ENCODE results near the gene DLGAP1.
A peak's percentile ranks its signal among the peaks of the same experiment; 100 is the strongest.

DLGAP1 gene

GRCh38 chr18:3596637-3597384 lies 858.3 kb downstream of the DLGAP1 start:
- peak overlapping the region; percentile 42 for H3K4me3 ChIP-seq (ENCODE audit: control insufficient read depth, low read depth, low read length)
- TF ChIP-seq CTCF (conservative IDR thresholded peaks at IDR 0.05; ENCODE audit: control insufficient read depth, insufficient read depth, low read depth, low read length), result no peak
- peak; percentile 69 for DNase-seq (ENCODE audit: low read depth)

GRCh38 chr18:3596324-3596636 lies 858.8 kb downstream of the DLGAP1 start:
- TF ChIP-seq CTCF (conservative IDR thresholded peaks at IDR 0.05; ENCODE audit: control insufficient read depth, insufficient read depth, low read depth, low read length), result no peak
- no peak for DNase-seq (ENCODE audit: low read depth)
- peak overlapping the region; percentile 42 for H3K4me3 ChIP-seq (ENCODE audit: control insufficient read depth, low read depth, low read length)

- H3K4me3 ChIP-seq (ENCODE audit: control insufficient read depth, low read depth, low read length), result peak overlapping the region; percentile 78
- peak; percentile 99 for DNase-seq (ENCODE audit: low read depth)
Observed at GRCh38 chr18:3595369-3596273, 859.5 kb downstream of the DLGAP1 start.

GRCh38 chr18:3594760-3595368 lies 860.2 kb downstream of the DLGAP1 start:
- no peak for DNase-seq (ENCODE audit: low read depth)
- peak overlapping the region; percentile 78 for H3K4me3 ChIP-seq (ENCODE audit: control insufficient read depth, low read depth, low read length)
- TF ChIP-seq CTCF (conservative IDR thresholded peaks at IDR 0.05; ENCODE audit: control insufficient read depth, insufficient read depth, low read depth, low read length), result no peak

More at GRCh38 chr18:3595369-3596273, 859.5 kb downstream of the DLGAP1 start:
- TF ChIP-seq CTCF (conservative IDR thresholded peaks at IDR 0.05; ENCODE audit: control insufficient read depth, insufficient read depth, low read depth, low read length), result no peak

- H3K4me3 ChIP-seq (ENCODE audit: control insufficient read depth, low read depth, low read length), result peak overlapping the region; percentile 78
- peak; percentile 94 for TF ChIP-seq CTCF (conservative IDR thresholded peaks at IDR 0.05; ENCODE audit: control insufficient read depth, insufficient read depth, low read depth, low read length)
- DNase-seq (ENCODE audit: low read depth), result peak; percentile 99
Observed at GRCh38 chr18:3593904-3594759, 861.0 kb downstream of the DLGAP1 start.

- TF ChIP-seq CTCF (conservative IDR thresholded peaks at IDR 0.05; ENCODE audit: control insufficient read depth, insufficient read depth, low read depth, low read length), result no peak
- DNase-seq (ENCODE audit: low read depth), result peak; percentile 93
Observed at GRCh38 chr18:3593381-3593903, 861.7 kb downstream of the DLGAP1 start.

More at GRCh38 chr18:3593381-3593903, 861.7 kb downstream of the DLGAP1 start:
- H3K4me3 ChIP-seq (ENCODE audit: control insufficient read depth, low read depth, low read length), result peak overlapping the region; percentile 20
